IPS-18a (cell line): Measurements from ENCODE around the gene ADTRP.

Experiments used
- H3K27ac ChIP-seq: one replicate; pipeline ENCODE4 v1.5.1; 2013; ENCODE audit warnings: low read length
- H3K27me3 ChIP-seq: one replicate; pipeline ENCODE4 v1.6.1; 2013; ENCODE audit warnings: mild to moderate bottlenecking, low read length; ENCODE audit not compliant: control insufficient read depth, insufficient read depth
- H3K36me3 ChIP-seq: one replicate; pipeline ENCODE4 v1.6.1; 2013; ENCODE audit warnings: low read depth, low read length; ENCODE audit not compliant: control insufficient read depth
- H3K4me1 ChIP-seq: one replicate; pipeline ENCODE4 v1.6.1; 2013; ENCODE audit warnings: low read depth, low read length; ENCODE audit not compliant: control insufficient read depth
- H3K4me3 ChIP-seq: one replicate; pipeline ENCODE4 v1.5.1; 2013; ENCODE audit warnings: low read length
- H3K9ac ChIP-seq: one replicate; pipeline ENCODE4 v1.6.1; 2013; ENCODE audit warnings: mild to moderate bottlenecking, low read length, moderate library complexity
- H3K9me3 ChIP-seq: one replicate; pipeline ENCODE4 v1.6.1; 2013; ENCODE audit warnings: low read depth, low read length; ENCODE audit not compliant: control insufficient read depth

The ADTRP gene

GRCh38 chr6:11812439-11812838 is 33.8 kb upstream of the ADTRP start:
- H3K27ac ChIP-seq = no peak overlapping the region
- no peak overlapping the region for H3K4me3 ChIP-seq
- H3K36me3 ChIP-seq = no peaks in the 10 kb centered on the region
- H3K27me3 ChIP-seq = no peaks in the 10 kb centered on the region
- H3K9me3 ChIP-seq = no peaks in the 10 kb centered on the region
- H3K4me1 ChIP-seq = no peaks in the 10 kb centered on the region
- H3K9ac ChIP-seq = no peak overlapping the region

- Histone ChIP-seq H3K36me3 (no peaks in the 10 kb centered on the region), H3K4me1 (no peaks in the 10 kb centered on the region), H3K9ac (no peak overlapping the region), H3K27ac (no peak overlapping the region), H3K9me3 (no peaks in the 10 kb centered on the region), H3K27me3 (no peaks in the 10 kb centered on the region), H3K4me3 (no peak overlapping the region)
Measured at GRCh38 chr6:11811644-11812264, 33.2 kb upstream of the ADTRP start.

GRCh38 chr6:11810854-11811643 is 32.4 kb upstream of the ADTRP start:
- Histone ChIP-seq H3K4me3 (no peak overlapping the region), H3K9me3 (no peaks in the 10 kb centered on the region), H3K27ac (no peak overlapping the region), H3K9ac (no peak overlapping the region), H3K36me3 (no peaks in the 10 kb centered on the region), H3K27me3 (no peaks in the 10 kb centered on the region), H3K4me1 (peaks cover 3% of the 10 kb centered on the region)

- no peak overlapping the region for H3K27ac ChIP-seq
- no peaks in the 10 kb centered on the region for H3K27me3 ChIP-seq
- H3K4me3 ChIP-seq = no peak overlapping the region
- H3K9me3 ChIP-seq = no peaks in the 10 kb centered on the region
- H3K36me3 ChIP-seq = no peaks in the 10 kb centered on the region
- no peak overlapping the region for H3K9ac ChIP-seq
- peaks cover 12% of the 10 kb centered on the region for H3K4me1 ChIP-seq
Measured at GRCh38 chr6:11810039-11810541, 31.5 kb upstream of the ADTRP start.

DNA sequence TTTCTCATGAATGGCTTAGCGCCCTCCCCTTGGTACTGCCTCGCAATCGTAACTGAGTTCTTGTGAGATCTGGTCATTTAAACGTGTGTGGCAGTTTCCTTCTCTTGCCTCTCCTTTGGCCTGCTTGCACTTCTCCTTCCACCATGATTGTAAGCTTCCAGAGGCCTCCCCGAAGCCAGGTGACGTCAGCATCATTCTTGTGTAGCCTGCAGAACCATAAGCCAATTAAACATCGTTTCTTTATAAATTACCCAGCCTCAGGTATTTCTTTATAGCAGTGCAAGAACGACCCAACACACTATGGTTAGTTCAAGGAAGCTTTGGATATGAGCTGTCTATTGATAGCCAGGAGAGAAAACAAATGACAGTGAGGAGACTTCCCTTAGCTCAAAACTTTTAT is 29.5 kb upstream of the ADTRP start:
- Histone ChIP-seq H3K27me3 (no peaks in the 10 kb centered on the region), H3K36me3 (no peaks in the 10 kb centered on the region), H3K4me3 (no peak overlapping the region), H3K4me1 (peaks cover 21% of the 10 kb centered on the region), H3K9ac (no peak overlapping the region), H3K9me3 (no peaks in the 10 kb centered on the region), H3K27ac (no peak overlapping the region)

DNA sequence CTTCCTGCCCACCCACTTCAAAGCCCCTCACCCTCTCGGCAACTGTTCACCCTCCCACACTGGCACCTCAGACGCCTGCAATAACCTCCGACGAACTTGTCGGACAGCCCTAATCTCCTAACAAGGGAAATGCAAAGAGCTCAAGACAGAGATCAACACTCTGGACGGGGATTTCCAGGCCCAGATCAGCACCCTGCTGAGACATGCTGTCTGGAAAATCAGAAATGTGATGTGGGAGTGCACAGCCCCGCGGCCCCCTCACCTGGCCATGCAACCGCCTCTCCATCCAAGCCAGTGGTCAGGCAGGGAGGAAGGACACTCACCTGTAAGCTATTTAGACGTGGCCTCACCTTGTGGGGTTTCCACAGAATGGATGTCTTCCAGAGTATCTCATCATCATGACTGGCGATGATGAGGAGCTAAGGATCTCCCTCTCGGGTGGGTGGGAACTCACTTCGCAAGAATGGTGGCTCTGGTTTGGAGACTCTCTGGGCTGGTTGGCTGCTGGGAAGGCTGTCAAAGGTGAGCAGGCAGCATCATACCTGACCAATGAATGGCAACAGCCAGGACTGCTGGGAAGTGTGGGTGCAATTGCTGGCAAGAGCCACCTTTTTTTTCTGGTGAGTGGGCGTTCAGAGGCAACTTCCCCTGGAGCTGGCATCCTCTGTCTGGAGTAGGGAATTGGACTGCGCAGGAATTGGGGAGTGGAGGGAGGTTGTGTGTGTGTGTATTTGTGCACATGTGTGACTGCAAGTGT is 28.1 kb upstream of the ADTRP start:
- Histone ChIP-seq H3K27me3 (no peaks in the 10 kb centered on the region), H3K4me3 (no peak overlapping the region), H3K27ac (no peak overlapping the region)

GRCh38 chr6:11805259-11806053 is 26.9 kb upstream of the ADTRP start:
- no peaks in the 10 kb centered on the region for H3K36me3 ChIP-seq
- no peak overlapping the region for H3K27ac ChIP-seq
- H3K9ac ChIP-seq = no peak overlapping the region
- H3K4me1 ChIP-seq = peaks cover 21% of the 10 kb centered on the region
- no peaks in the 10 kb centered on the region for H3K27me3 ChIP-seq
- no peak overlapping the region for H3K4me3 ChIP-seq
- no peaks in the 10 kb centered on the region for H3K9me3 ChIP-seq

More for the DNA sequence above, 28.1 kb upstream of the ADTRP start:
- H3K4me1 ChIP-seq = peaks cover 21% of the 10 kb centered on the region
- H3K9me3 ChIP-seq = no peaks in the 10 kb centered on the region
- no peak overlapping the region for H3K9ac ChIP-seq
- H3K36me3 ChIP-seq = no peaks in the 10 kb centered on the region

DNA sequence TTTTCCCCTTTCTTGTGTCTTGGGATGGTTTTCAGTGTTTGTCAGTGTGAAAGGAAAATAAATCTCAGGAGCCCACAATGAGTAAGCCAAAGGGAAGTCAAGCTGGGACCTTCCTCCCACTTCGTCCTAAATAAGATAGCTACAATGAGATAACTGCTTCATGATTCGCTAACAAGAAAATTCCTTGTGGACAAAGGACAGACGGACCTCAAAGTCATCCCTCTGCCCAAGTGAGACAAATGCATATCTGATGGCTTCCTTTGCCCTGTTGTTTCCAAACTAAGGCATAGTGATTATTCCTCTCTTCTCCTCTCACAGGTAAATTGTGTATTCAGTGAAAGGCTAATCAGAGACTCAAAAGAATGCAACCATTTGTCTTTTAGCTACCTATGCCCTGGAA is 26.1 kb upstream of the ADTRP start:
- H3K9ac ChIP-seq = no peak overlapping the region

GRCh38 chr6:11804135-11804534 is 25.5 kb upstream of the ADTRP start:
- Histone ChIP-seq H3K9ac (no peak overlapping the region), H3K4me3 (no peak overlapping the region), H3K27me3 (no peaks in the 10 kb centered on the region), H3K27ac (no peak overlapping the region), H3K9me3 (no peaks in the 10 kb centered on the region), H3K36me3 (no peaks in the 10 kb centered on the region), H3K4me1 (peaks cover 21% of the 10 kb centered on the region)

More for the DNA sequence above, 26.1 kb upstream of the ADTRP start:
- Histone ChIP-seq H3K4me3 (no peak overlapping the region), H3K9me3 (no peaks in the 10 kb centered on the region), H3K27ac (no peak overlapping the region), H3K36me3 (no peaks in the 10 kb centered on the region), H3K27me3 (no peaks in the 10 kb centered on the region), H3K4me1 (peaks cover 21% of the 10 kb centered on the region)

DNA sequence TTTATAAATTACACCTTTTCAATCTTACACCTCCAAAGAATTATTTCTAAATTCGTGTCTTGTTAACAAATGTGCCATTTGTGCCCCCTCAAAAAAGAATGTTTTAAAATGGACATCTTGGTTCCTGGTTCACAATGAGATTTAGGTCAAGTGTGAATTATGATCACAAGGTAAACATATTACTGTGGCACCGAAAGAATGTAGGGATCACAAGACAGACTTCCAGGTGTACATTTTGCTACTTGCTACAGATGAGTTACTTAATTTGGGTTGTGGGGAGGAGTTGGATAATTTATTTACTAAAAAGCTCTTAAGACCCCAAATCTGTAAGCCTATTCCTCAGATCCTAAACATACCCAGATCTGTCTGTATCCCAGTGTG is 25.0 kb upstream of the ADTRP start:
- Histone ChIP-seq H3K9ac (no peak overlapping the region), H3K4me1 (peaks cover 21% of the 10 kb centered on the region), H3K4me3 (no peak overlapping the region), H3K27ac (no peak overlapping the region), H3K9me3 (no peaks in the 10 kb centered on the region), H3K36me3 (no peaks in the 10 kb centered on the region), H3K27me3 (no peaks in the 10 kb centered on the region)
